ENCODE measurements around the gene ENAH.
A peak's percentile ranks its signal among the peaks of the same experiment; 100 is the strongest.

The ENAH gene

DNA sequence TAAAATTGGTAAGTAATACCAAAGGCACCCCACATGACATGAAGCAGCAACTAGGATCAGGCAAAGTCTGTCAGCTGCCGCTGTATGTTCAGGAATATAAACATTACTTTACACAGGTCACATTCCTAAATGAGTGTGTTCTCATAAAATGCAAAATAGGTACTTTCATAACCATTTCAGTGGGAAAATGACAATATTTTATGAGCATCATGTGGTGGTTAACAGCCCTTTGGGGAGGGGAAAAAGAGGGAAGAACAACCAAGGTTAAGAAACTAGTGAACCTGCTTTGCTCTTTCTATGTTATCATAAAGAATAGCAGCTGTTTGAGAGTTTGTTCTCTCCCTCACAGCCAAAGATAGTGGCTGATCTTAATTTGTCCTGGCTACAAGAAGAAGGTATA is 119.7 kb downstream of the ENAH start:
- peak overlapping the region; percentile 30 for H3K4me2 ChIP-seq (ENCODE audit: low read length)
- no peak overlapping the region for H3K27ac ChIP-seq (ENCODE audit: low read length)
- H3K9ac ChIP-seq (ENCODE audit: low read length): no peak overlapping the region
- no peak for TF ChIP-seq EZH2phosphoT487 (IDR thresholded peaks at IDR 0.05; ENCODE audit: low read depth)
- TF ChIP-seq, protein P1, sequence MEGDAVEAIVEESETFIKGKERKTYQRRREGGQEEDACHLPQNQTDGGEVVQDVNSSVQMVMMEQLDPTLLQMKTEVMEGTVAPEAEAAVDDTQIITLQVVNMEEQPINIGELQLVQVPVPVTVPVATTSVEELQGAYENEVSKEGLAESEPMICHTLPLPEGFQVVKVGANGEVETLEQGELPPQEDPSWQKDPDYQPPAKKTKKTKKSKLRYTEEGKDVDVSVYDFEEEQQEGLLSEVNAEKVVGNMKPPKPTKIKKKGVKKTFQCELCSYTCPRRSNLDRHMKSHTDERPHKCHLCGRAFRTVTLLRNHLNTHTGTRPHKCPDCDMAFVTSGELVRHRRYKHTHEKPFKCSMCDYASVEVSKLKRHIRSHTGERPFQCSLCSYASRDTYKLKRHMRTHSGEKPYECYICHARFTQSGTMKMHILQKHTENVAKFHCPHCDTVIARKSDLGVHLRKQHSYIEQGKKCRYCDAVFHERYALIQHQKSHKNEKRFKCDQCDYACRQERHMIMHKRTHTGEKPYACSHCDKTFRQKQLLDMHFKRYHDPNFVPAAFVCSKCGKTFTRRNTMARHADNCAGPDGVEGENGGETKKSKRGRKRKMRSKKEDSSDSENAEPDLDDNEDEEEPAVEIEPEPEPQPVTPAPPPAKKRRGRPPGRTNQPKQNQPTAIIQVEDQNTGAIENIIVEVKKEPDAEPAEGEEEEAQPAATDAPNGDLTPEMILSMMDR (IDR thresholded peaks at IDR 0.05; ENCODE audit: low read depth, low read length): no peak
- no peaks in the 10 kb centered on the region for H3K79me2 ChIP-seq (ENCODE audit: low read length)
- H3K27me3 ChIP-seq (ENCODE audit: low read depth, low read length): no peaks in the 10 kb centered on the region
- H2AFZ ChIP-seq (ENCODE audit: low read depth, low read length): no peak overlapping the region
- H3K4me3 ChIP-seq (ENCODE audit: low read length): no peak overlapping the region
- no peaks in the 10 kb centered on the region for H4K20me1 ChIP-seq (ENCODE audit: insufficient read depth, low read length)
- peaks cover 14% of the 10 kb centered on the region for H3K4me1 ChIP-seq (ENCODE audit: low read length)
- no peaks in the 10 kb centered on the region for H3K36me3 ChIP-seq (replicated peaks; ENCODE audit: low read depth, low read length)
- H3K9me3 ChIP-seq (ENCODE audit: insufficient read depth, low read length): no peaks in the 10 kb centered on the region

DNA sequence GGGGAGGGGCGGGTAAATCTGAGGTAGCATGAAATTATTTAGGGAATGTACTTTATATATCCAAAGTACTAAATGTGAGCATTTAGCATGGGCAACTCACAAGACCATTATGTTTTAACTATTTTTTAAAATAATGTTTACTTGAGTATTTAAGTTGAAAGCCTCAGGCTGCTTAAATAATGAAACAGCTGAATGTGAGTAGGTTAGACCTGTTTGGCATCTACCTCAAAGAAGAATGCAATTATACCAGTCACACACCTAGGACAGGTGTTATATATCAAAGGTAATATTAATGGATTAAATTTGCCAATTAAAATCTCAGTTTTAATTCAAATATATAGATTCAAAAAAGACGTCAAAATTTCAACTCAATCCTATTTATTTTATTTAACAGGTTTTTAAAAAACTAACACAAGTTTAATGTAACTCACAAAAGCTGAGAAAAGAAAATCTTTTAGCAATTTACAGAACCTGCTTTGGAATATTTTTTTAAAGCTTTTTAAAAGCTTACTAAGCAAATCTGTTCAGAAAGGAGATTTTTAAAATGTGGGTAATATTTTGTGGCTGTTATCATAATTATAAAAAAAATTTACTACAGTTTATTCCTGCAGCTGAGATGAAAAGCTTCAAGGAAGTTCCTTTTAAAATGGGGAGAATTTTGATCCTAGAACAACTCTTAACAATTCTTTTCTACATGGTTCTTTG is 120.5 kb downstream of the ENAH start:
- no peak overlapping the region for H3K9ac ChIP-seq (ENCODE audit: low read length)
- no peak for TF ChIP-seq EZH2phosphoT487 (IDR thresholded peaks at IDR 0.05; ENCODE audit: low read depth)
- TF ChIP-seq, protein P1 (IDR thresholded peaks at IDR 0.05; ENCODE audit: low read depth, low read length): no peak
- no peak overlapping the region for H3K27ac ChIP-seq (ENCODE audit: low read length)
- no peak overlapping the region for H3K4me3 ChIP-seq (ENCODE audit: low read length)
- no peaks in the 10 kb centered on the region for H4K20me1 ChIP-seq (ENCODE audit: insufficient read depth, low read length)
- no peaks in the 10 kb centered on the region for H3K79me2 ChIP-seq (ENCODE audit: low read length)
- H3K4me1 ChIP-seq (ENCODE audit: low read length): peaks cover 14% of the 10 kb centered on the region
- no peaks in the 10 kb centered on the region for H3K27me3 ChIP-seq (ENCODE audit: low read depth, low read length)
- no peak overlapping the region for H2AFZ ChIP-seq (ENCODE audit: low read depth, low read length)
- no peaks in the 10 kb centered on the region for H3K9me3 ChIP-seq (ENCODE audit: insufficient read depth, low read length)
- H3K4me2 ChIP-seq (ENCODE audit: low read length): no peak overlapping the region
- no peaks in the 10 kb centered on the region for H3K36me3 ChIP-seq (replicated peaks; ENCODE audit: low read depth, low read length)

DNA sequence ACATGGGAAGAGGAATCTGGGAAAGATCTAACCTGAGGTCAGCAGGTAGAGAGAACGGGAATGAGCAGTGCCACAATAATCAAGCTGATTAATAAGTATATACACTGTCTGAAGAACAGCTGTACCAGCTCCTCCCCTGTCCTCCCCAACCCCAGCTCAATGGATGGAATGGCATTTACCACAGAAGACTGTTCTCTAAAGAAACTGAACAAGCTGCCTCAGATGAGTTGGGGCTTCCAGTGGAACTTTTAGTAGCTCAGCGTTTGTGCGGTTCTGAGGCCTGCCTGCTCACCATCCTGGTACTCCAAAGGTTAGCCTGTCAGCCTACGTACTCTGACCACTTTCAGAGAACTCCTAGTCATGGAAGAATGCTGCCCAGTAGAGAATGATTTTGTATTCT is 123.2 kb downstream of the ENAH start:
- TF ChIP-seq, protein P1 (IDR thresholded peaks at IDR 0.05; ENCODE audit: low read depth, low read length): no peak
- TF ChIP-seq EZH2phosphoT487 (IDR thresholded peaks at IDR 0.05; ENCODE audit: low read depth): no peak
- Histone ChIP-seq H3K4me1 (ENCODE audit: low read length) (peaks cover 14% of the 10 kb centered on the region), H3K79me2 (ENCODE audit: low read length) (no peaks in the 10 kb centered on the region)

DNA sequence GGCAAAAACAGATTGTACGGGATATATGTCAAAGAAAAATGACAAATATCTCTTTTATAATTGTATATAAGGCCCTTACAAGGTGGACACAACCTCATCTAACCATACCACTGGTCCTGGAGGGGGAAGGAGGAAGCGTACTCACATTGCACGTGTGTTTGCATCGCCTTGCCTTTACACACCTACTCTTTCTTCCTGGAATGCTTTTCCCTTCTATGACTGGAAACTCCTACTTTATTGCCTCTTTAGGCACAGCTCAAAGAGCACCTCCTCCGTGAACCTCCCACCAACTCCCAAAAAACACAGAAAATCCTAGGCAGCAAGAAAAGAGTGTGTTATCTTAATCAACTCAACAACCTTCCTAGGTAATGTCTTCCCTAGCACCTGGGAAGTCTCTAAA is 125.3 kb downstream of the ENAH start:
- H3K27ac ChIP-seq (ENCODE audit: low read length): no peak overlapping the region
- no peaks in the 10 kb centered on the region for H3K9me3 ChIP-seq (ENCODE audit: insufficient read depth, low read length)
- no peaks in the 10 kb centered on the region for H3K27me3 ChIP-seq (ENCODE audit: low read depth, low read length)
- H3K4me3 ChIP-seq (ENCODE audit: low read length): no peak overlapping the region
- no peaks in the 10 kb centered on the region for H4K20me1 ChIP-seq (ENCODE audit: insufficient read depth, low read length)
- no peak overlapping the region for H3K4me2 ChIP-seq (ENCODE audit: low read length)
- H3K9ac ChIP-seq (ENCODE audit: low read length): no peak overlapping the region
- no peak overlapping the region for H2AFZ ChIP-seq (ENCODE audit: low read depth, low read length)
- no peaks in the 10 kb centered on the region for H3K79me2 ChIP-seq (ENCODE audit: low read length)
- H3K36me3 ChIP-seq (replicated peaks; ENCODE audit: low read depth, low read length): no peaks in the 10 kb centered on the region
- H3K4me1 ChIP-seq (ENCODE audit: low read length): no peaks in the 10 kb centered on the region
- no peak for TF ChIP-seq EZH2phosphoT487 (IDR thresholded peaks at IDR 0.05; ENCODE audit: low read depth)
- TF ChIP-seq, protein P1 (IDR thresholded peaks at IDR 0.05; ENCODE audit: low read depth, low read length): no peak

More for the DNA sequence above, 123.2 kb downstream of the ENAH start:
- no peak overlapping the region for H3K4me2 ChIP-seq (ENCODE audit: low read length)
- H3K9ac ChIP-seq (ENCODE audit: low read length): no peak overlapping the region
- no peaks in the 10 kb centered on the region for H3K27me3 ChIP-seq (ENCODE audit: low read depth, low read length)
- no peak overlapping the region for H3K4me3 ChIP-seq (ENCODE audit: low read length)
- H4K20me1 ChIP-seq (ENCODE audit: insufficient read depth, low read length): no peaks in the 10 kb centered on the region
- H3K9me3 ChIP-seq (ENCODE audit: insufficient read depth, low read length): no peaks in the 10 kb centered on the region
- H3K36me3 ChIP-seq (replicated peaks; ENCODE audit: low read depth, low read length): no peaks in the 10 kb centered on the region
- no peak overlapping the region for H2AFZ ChIP-seq (ENCODE audit: low read depth, low read length)
- H3K27ac ChIP-seq (ENCODE audit: low read length): no peak overlapping the region
